Naive thymus-derived CD8-positive, alpha-beta T cell (primary cell): ENCODE results near the gene KCTD14. TPM values are rescaled to one million over a fixed set of nuclear protein-coding genes. Genes with fewer than 3 reads are reported as not detected.

Experiments
- ATAC-seq, 2 donors: fragments of 150-1000 bp; cut with Tn5 transposase in 1 of 2; sonication (Bioruptor Pico), chemical (Tn5 transposase) in 1 of 2; 1 replicate in 1 of 2; 2 replicates in 1 of 2; pipeline ENCODE4 v1.10.0; 2021; ENCODE audit warnings: mild to moderate bottlenecking in 2 of 2, moderate library complexity in 2 of 2
- POLR2A ChIA-PET: fragments of 350-600 bp; sonication (Branson Sonifier 250); formaldehyde crosslinking; loops from one replicate; lab custom pipeline; 2021; ENCODE audit warnings: antibody characterized with exemption; lab: Charles Lee
- DNase-seq, 10 donors: peaks; one replicate each; pipeline versions ENCODE4 v3.0.0 to v3.0.0-alpha.2; 2020 to 2022
- H3K27ac Mint-ChIP-seq, 10 donors: one replicate each; pipeline ENCODE4 v1.8.0; 2020 to 2022; ENCODE audit warnings: mild to moderate bottlenecking in 10 of 10, mixed read lengths in 10 of 10, moderate library complexity in 4 of 10, inconsistent platforms in 1 of 10
- H3K27me3 Mint-ChIP-seq, 5 donors: one replicate each; pipeline ENCODE4 v1.8.0; 2021 to 2022; ENCODE audit warnings: mixed read lengths in 5 of 5
- H3K36me3 Mint-ChIP-seq, 3 donors: one replicate each; pipeline ENCODE4 v1.8.0; 2020 to 2022; ENCODE audit warnings: mixed read lengths in 3 of 3, mild to moderate bottlenecking in 2 of 3, inconsistent platforms in 1 of 3
- H3K4me1 Mint-ChIP-seq, 4 donors: one replicate each; pipeline ENCODE4 v1.8.0; 2021 to 2022; ENCODE audit warnings: mixed read lengths in 4 of 4
- H3K4me3 Mint-ChIP-seq, 10 donors: one replicate each; pipeline ENCODE4 v1.8.0; 2020 to 2022; ENCODE audit warnings: mild to moderate bottlenecking in 10 of 10, mixed read lengths in 10 of 10, moderate library complexity in 6 of 10, inconsistent platforms in 1 of 10
- H3K9me3 Mint-ChIP-seq, 9 donors: one replicate each; pipeline ENCODE4 v1.8.0; 2020 to 2022; ENCODE audit warnings: mixed read lengths in 9 of 9, mild to moderate bottlenecking in 3 of 9, inconsistent platforms in 1 of 9, moderate library complexity in 1 of 9
- polyA plus RNA-seq, 3 donors: library from polyadenylated mRNA; unstranded; fragments of 300-500 nt; fragmentation: Illumina TruSeq; gene quantifications; one replicate each; pipeline ENCODE4 v1.2.3, GENCODE V29; 2021
- total RNA-seq, 8 experiments: library from RNA in 2 of 8; stranded (reverse) in 2 of 8; gene quantifications; one replicate each; pipeline ENCODE4 v1.2.3 and lab custom pipeline; 2021 to 2026

Gene KCTD14
- total and polyA plus RNA-seq, 5 experiments from 2014 or later, result 0.13 to 0.36 (median 0.33) TPM; not detected in 2

GRCh38 chr11:77967753-77968152 is 55.3 kb downstream of the KCTD14 start:
- H3K27ac Mint-ChIP-seq, result no peak overlapping the region
- ATAC-seq (no peak), DNase-seq (no peak)
- POLR2A ChIA-PET, result no interaction called here
- peaks cover 0 to 5% (median 2%) of the 10 kb centered on the region in 4 donors for H3K4me1 Mint-ChIP-seq
- no peaks in the 10 kb centered on the region for H3K9me3 Mint-ChIP-seq
- no peaks in the 10 kb centered on the region for H3K27me3 Mint-ChIP-seq
- H3K36me3 Mint-ChIP-seq, result peaks cover 0 to 53% (median 11%) of the 10 kb centered on the region in 3 donors
- H3K4me3 Mint-ChIP-seq, result no peak overlapping the region

DNA sequence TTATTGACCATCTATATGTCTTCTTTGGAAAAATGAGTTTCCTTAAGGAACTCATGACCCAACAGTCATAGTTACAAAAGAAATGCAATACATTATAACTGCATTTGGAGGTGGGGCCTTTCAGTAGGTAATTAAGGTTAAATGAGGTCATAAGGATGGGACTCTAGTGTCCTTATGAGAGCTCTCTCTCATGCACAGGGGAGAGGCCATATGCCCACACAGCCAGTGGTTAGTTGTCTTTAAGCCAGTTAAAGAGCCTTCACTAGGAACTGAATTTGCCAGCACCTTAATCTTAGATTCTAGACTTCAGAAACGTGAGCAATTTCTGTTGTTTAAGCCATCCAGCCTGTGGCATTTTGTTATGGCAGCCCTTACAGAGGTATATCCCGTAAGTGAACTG is 56.0 kb downstream of the KCTD14 start:
- Mint-ChIP-seq H3K36me3 (peaks cover 0 to 51% (median 9%) of the 10 kb centered on the region in 3 donors), H3K4me3 (no peak overlapping the region), H3K9me3 (no peaks in the 10 kb centered on the region), H3K27me3 (no peaks in the 10 kb centered on the region), H3K4me1 (peaks cover 0 to 5% (median 2%) of the 10 kb centered on the region in 4 donors), H3K27ac (no peak overlapping the region)
- ATAC-seq (no peak), DNase-seq (no peak)
- POLR2A ChIA-PET, result no interaction called here

GRCh38 chr11:77966338-77966737 is 56.7 kb downstream of the KCTD14 start:
- Mint-ChIP-seq H3K27ac (peak overlapping the region in 1 of 10 donors; percentile 10), H3K27me3 (no peaks in the 10 kb centered on the region), H3K4me1 (peaks cover 0 to 5% (median 2%) of the 10 kb centered on the region in 4 donors), H3K9me3 (no peaks in the 10 kb centered on the region), H3K36me3 (peaks cover 0 to 46% (median 8%) of the 10 kb centered on the region in 3 donors), H3K4me3 (no peak overlapping the region)
- ATAC-seq, result no peak
- POLR2A ChIA-PET, result no interaction called here
- no peak for DNase-seq

Other genes starting within 250 kb of the KCTD14 start
- 100 to 1,000 TPM; 107 to 112 TPM for gene RSF1, start 202.6 kb downstream of the KCTD14 start, total RNA-seq
- 10 to 100 TPM; 30.6 to 33.0 (median 32.5) TPM for gene RSF1, start 202.6 kb downstream of the KCTD14 start, polyA plus RNA-seq
- 1 to 10 TPM; 5.2 to 6.4 TPM for gene AAMDC, start 202.1 kb downstream of the KCTD14 start, total RNA-seq
- 10 to 100 TPM; 18.3 to 31.5 (median 25.0) TPM for gene AAMDC, start 202.1 kb downstream of the KCTD14 start, polyA plus RNA-seq
- gene INTS4, start 28.6 kb downstream of the KCTD14 start, total RNA-seq, result 10 to 100 TPM; 73.8 to 77.1 TPM
- 10 to 100 TPM; 36.1 to 42.7 (median 36.5) TPM for gene INTS4, start 28.6 kb downstream of the KCTD14 start, polyA plus RNA-seq
- gene THRSP, start 40.6 kb upstream of the KCTD14 start, total RNA-seq, result not detected
- not detected for gene THRSP, start 40.6 kb upstream of the KCTD14 start, polyA plus RNA-seq
- gene NDUFC2, start 56.6 kb upstream of the KCTD14 start, total RNA-seq, result 10 to 100 TPM; 71.4 to 77.7 TPM
- gene NDUFC2, start 56.6 kb upstream of the KCTD14 start, polyA plus RNA-seq, result 100 to 1,000 TPM; 158 to 206 (median 163) TPM
- gene ALG8, start 116.3 kb upstream of the KCTD14 start, total RNA-seq, result 10 to 100 TPM; 37.4 to 40.3 TPM
- gene ALG8, start 116.3 kb upstream of the KCTD14 start, polyA plus RNA-seq, result 10 to 100 TPM; 54.6 to 65.0 (median 64.4) TPM
- 1 to 10 TPM; 5.1 to 6.1 TPM for gene KCTD21, start 165.3 kb upstream of the KCTD14 start, total RNA-seq
- gene KCTD21, start 165.3 kb upstream of the KCTD14 start, polyA plus RNA-seq, result 1 to 10 TPM in 1 of 3 donors, under 1 TPM in 2; 0.08 to 2.5 (median 0.94) TPM
- 10 to 100 TPM; 11.4 to 12.4 TPM for gene USP35, start 165.6 kb upstream of the KCTD14 start, total RNA-seq
- 1 to 10 TPM in 2 of 3 donors, under 1 TPM in 1; 0.76 to 1.5 (median 1.5) TPM for gene USP35, start 165.6 kb upstream of the KCTD14 start, polyA plus RNA-seq